ACC112 (cell line): ENCODE results near the gene CD247.

ENCODE experiments used
- H2AFZ ChIP-seq: fragments of 200-600 bp; sonication (generic); one replicate; pipeline ENCODE4 v1.6.0; 2017; ENCODE audit warnings: antibody characterized with exemption, low read length; ENCODE audit not compliant: unreplicated experiment
- H3K27ac ChIP-seq: fragments of 200-600 bp; sonication (generic); 2 replicates; pipeline ENCODE4 v1.5.1; 2014; ENCODE audit warnings: low read depth, mild to moderate bottlenecking, antibody characterized with exemption, low read length, moderate library complexity
- H3K27me3 ChIP-seq: fragments of 200-600 bp; sonication (generic); 2 replicates; pipeline ENCODE4 v1.6.1; 2014; ENCODE audit warnings: mild to moderate bottlenecking, antibody characterized with exemption, low read length, moderate library complexity, mixed read lengths; ENCODE audit not compliant: insufficient read depth
- H3K36me3 ChIP-seq: fragments of 200-600 bp; sonication (generic); 2 replicates; pipeline ENCODE4 v1.6.1; 2016; ENCODE audit warnings: mild to moderate bottlenecking, antibody characterized with exemption, low read length, moderate library complexity, mixed read lengths; ENCODE audit not compliant: insufficient read depth
- H3K4me1 ChIP-seq: fragments of 200-600 bp; sonication (generic); one replicate; pipeline ENCODE4 v1.6.1; 2016; ENCODE audit warnings: low read length, mixed read lengths; ENCODE audit not compliant: insufficient read depth, unreplicated experiment, control insufficient read depth
- H3K4me3 ChIP-seq: fragments of 200-600 bp; sonication (generic); 2 replicates; pipeline ENCODE4 v1.5.1; 2014; ENCODE audit warnings: mild to moderate bottlenecking, low read depth, low read length
- H3K79me2 ChIP-seq: fragments of 200-600 bp; sonication (generic); one replicate; pipeline ENCODE4 v1.6.0; 2016; ENCODE audit warnings: low read length; ENCODE audit not compliant: control insufficient read depth, unreplicated experiment, insufficient read depth

The CD247 gene

GRCh38 chr1:167443757-167444156 is 74.6 kb downstream of the CD247 start:
- Histone ChIP-seq H3K36me3 (no peaks in the 10 kb centered on the region), H3K27me3 (peaks cover 3% of the 10 kb centered on the region; the same call in 1 of the 2 replicates), H3K79me2 (no peaks in the 10 kb centered on the region), H3K4me1 (no peaks in the 10 kb centered on the region), H3K4me3 (no peak overlapping the region), H3K27ac (no peak overlapping the region), H2AFZ (no peak overlapping the region)

GRCh38 chr1:167442854-167443565 is 75.3 kb downstream of the CD247 start:
- H2AFZ ChIP-seq = no peak overlapping the region
- H3K27me3 ChIP-seq = peaks cover 5% of the 10 kb centered on the region
- no peak overlapping the region for H3K27ac ChIP-seq
- no peaks in the 10 kb centered on the region for H3K79me2 ChIP-seq
- no peaks in the 10 kb centered on the region for H3K36me3 ChIP-seq
- no peak overlapping the region for H3K4me3 ChIP-seq
- H3K4me1 ChIP-seq = no peaks in the 10 kb centered on the region

GRCh38 chr1:167442142-167442848 is 76.0 kb downstream of the CD247 start:
- H2AFZ ChIP-seq = no peak overlapping the region
- H3K36me3 ChIP-seq = no peaks in the 10 kb centered on the region
- no peak overlapping the region for H3K4me3 ChIP-seq
- H3K79me2 ChIP-seq = no peaks in the 10 kb centered on the region
- H3K27me3 ChIP-seq = peaks cover 5% of the 10 kb centered on the region
- H3K27ac ChIP-seq = no peak overlapping the region
- H3K4me1 ChIP-seq = no peaks in the 10 kb centered on the region

GRCh38 chr1:167441222-167441621 is 77.1 kb downstream of the CD247 start:
- Histone ChIP-seq H3K4me1 (no peaks in the 10 kb centered on the region), H3K27me3 (peaks cover 5% of the 10 kb centered on the region), H3K27ac (no peak overlapping the region), H3K79me2 (no peaks in the 10 kb centered on the region), H2AFZ (no peak overlapping the region), H3K36me3 (no peaks in the 10 kb centered on the region), H3K4me3 (no peak overlapping the region)

- Histone ChIP-seq H3K36me3 (no peaks in the 10 kb centered on the region), H3K4me3 (no peak overlapping the region), H3K27ac (no peak overlapping the region), H3K27me3 (peaks cover 5% of the 10 kb centered on the region), H3K4me1 (no peaks in the 10 kb centered on the region), H3K79me2 (no peaks in the 10 kb centered on the region), H2AFZ (no peak overlapping the region)
These were observed 77.6 kb downstream of the CD247 start for GRCh38 chr1:167440776-167441175.

- Histone ChIP-seq H3K4me1 (no peaks in the 10 kb centered on the region), H2AFZ (no peak overlapping the region), H3K4me3 (no peak overlapping the region), H3K79me2 (no peaks in the 10 kb centered on the region), H3K27me3 (peaks cover 5% of the 10 kb centered on the region), H3K36me3 (no peaks in the 10 kb centered on the region), H3K27ac (no peak overlapping the region)
These were observed 78.0 kb downstream of the CD247 start for GRCh38 chr1:167440345-167440744.

GRCh38 chr1:167439301-167439988 is 78.9 kb downstream of the CD247 start:
- no peak overlapping the region for H3K27ac ChIP-seq
- no peaks in the 10 kb centered on the region for H3K36me3 ChIP-seq
- no peaks in the 10 kb centered on the region for H3K79me2 ChIP-seq
- peak overlapping the region; percentile 64 for H2AFZ ChIP-seq
- H3K4me3 ChIP-seq = peak overlapping the region; percentile 82
- H3K4me1 ChIP-seq = no peaks in the 10 kb centered on the region
- H3K27me3 ChIP-seq = peaks cover 5% of the 10 kb centered on the region

- no peaks in the 10 kb centered on the region for H3K36me3 ChIP-seq
- H3K27me3 ChIP-seq = peaks cover 5% of the 10 kb centered on the region
- H3K27ac ChIP-seq = no peak overlapping the region
- H3K4me1 ChIP-seq = no peaks in the 10 kb centered on the region
- peak overlapping the region; percentile 82 for H3K4me3 ChIP-seq
- peak overlapping the region; percentile 64 for H2AFZ ChIP-seq
- no peaks in the 10 kb centered on the region for H3K79me2 ChIP-seq
These were observed 79.9 kb downstream of the CD247 start for GRCh38 chr1:167438171-167439138.

- Histone ChIP-seq H2AFZ (no peak overlapping the region), H3K4me3 (no peak overlapping the region), H3K79me2 (no peaks in the 10 kb centered on the region)
These were observed 82.8 kb downstream of the CD247 start for GRCh38 chr1:167435484-167435883.

GRCh38 chr1:167434306-167434705 is 84.0 kb downstream of the CD247 start:
- no peaks in the 10 kb centered on the region for H3K4me1 ChIP-seq
- H3K36me3 ChIP-seq = no peaks in the 10 kb centered on the region
- H3K4me3 ChIP-seq = no peak overlapping the region
- H3K27me3 ChIP-seq = peaks cover 5% of the 10 kb centered on the region
- H2AFZ ChIP-seq = no peak overlapping the region
- H3K79me2 ChIP-seq = no peaks in the 10 kb centered on the region
- no peak overlapping the region for H3K27ac ChIP-seq

More at GRCh38 chr1:167435484-167435883, 82.8 kb downstream of the CD247 start:
- H3K27ac ChIP-seq = no peak overlapping the region
- no peaks in the 10 kb centered on the region for H3K4me1 ChIP-seq
- peaks cover 5% of the 10 kb centered on the region for H3K27me3 ChIP-seq
- no peaks in the 10 kb centered on the region for H3K36me3 ChIP-seq
